Left ventricle myocardium inferior (tissue), 1 donor: Measurements from ENCODE around the gene ZNF674. TPM values are rescaled to one million over a fixed set of nuclear protein-coding genes. Genes with fewer than 3 reads are reported as not detected.
"Not testable (repeated sequence)": the region's sequence is repeated elsewhere in the genome, so short reads cannot be mapped to it uniquely, and the experiment has no call there.

Experiments
- DNase-seq: peaks from one replicate; pipeline ENCODE4 v3.0.0-alpha.2; 2020
- H3K27ac ChIP-seq: fragments of 200-600 bp; replicated peaks from 2 replicates; pipeline ENCODE4 v1.8.0; 2021
- H3K27me3 ChIP-seq: fragments of 200-600 bp; 2 replicates; pipeline ENCODE4 v1.8.0; 2021; ENCODE audit warnings: low read depth
- H3K36me3 ChIP-seq: fragments of 200-600 bp; 2 replicates; pipeline ENCODE4 v1.8.0; 2021
- H3K4me1 ChIP-seq: fragments of 200-600 bp; 2 replicates; pipeline ENCODE4 v1.8.0; 2021
- H3K4me3 ChIP-seq: fragments of 200-600 bp; 2 replicates; pipeline ENCODE4 v1.8.0; 2021; ENCODE audit warnings: mild to moderate bottlenecking, moderate library complexity
- H3K9me3 ChIP-seq: fragments of 200-600 bp; replicated peaks from 2 replicates; pipeline ENCODE4 v1.8.0; 2021
- CTCF ChIP-seq: fragments of 200-600 bp; IDR thresholded peaks from 2 replicates; pipeline ENCODE4 v1.8.0; 2021; ENCODE audit warnings: antibody characterized with exemption, mild to moderate bottlenecking, borderline replicate concordance
- intact Hi-C: fragments of 100-400 bp; cut with micrococcal nuclease; formaldehyde crosslinking; loops from one replicate; pipeline ENCODE4 v1.11.0; 2022
- total RNA-seq: library from RNA; stranded (reverse); fragmentation: NEBNext Ultra II Directional; extraction: Animal tissue kit (Norgen Biotek cat#: 25700); gene quantifications from one replicate; pipeline ENCODE4 v1.2.1, GENCODE V29; 2021
- donor health status: DM: no; HTN: yes; CAD: no; lungs with severe emphysema.

ZNF674 gene
- total RNA-seq, 1 donor from 2014 or later: 2.9 TPM

GRCh38 chrX:46477435-46477834 lies 67.8 kb downstream of the ZNF674 start:
- no peak for TF ChIP-seq CTCF
- Histone ChIP-seq H3K36me3 (peaks cover 19% of the 10 kb centered on the region), H3K27ac (no peak overlapping the region), H3K4me3 (no peak overlapping the region), H3K4me1 (peaks cover 8% of the 10 kb centered on the region), H3K27me3 (no peaks in the 10 kb centered on the region), H3K9me3 (peaks cover 9% of the 10 kb centered on the region)
- intact Hi-C loops: no loop called here
- no peak for DNase-seq

- no peak overlapping the region for H3K27ac ChIP-seq
- intact Hi-C loops: no loop called here
- TF ChIP-seq CTCF: no peak
- no peak for DNase-seq
- peaks cover 51% of the 10 kb centered on the region for H3K36me3 ChIP-seq
- H3K27me3 ChIP-seq: no peaks in the 10 kb centered on the region
- no peak overlapping the region for H3K4me3 ChIP-seq
- no peaks in the 10 kb centered on the region for H3K9me3 ChIP-seq
- H3K4me1 ChIP-seq: no peaks in the 10 kb centered on the region
Observed at GRCh38 chrX:46465203-46465602, 80.0 kb downstream of the ZNF674 start.

GRCh38 chrX:46463682-46464081 lies 81.5 kb downstream of the ZNF674 start:
- intact Hi-C loops: no loop called here
- Histone ChIP-seq H3K27me3 (no peaks in the 10 kb centered on the region), H3K9me3 (no peaks in the 10 kb centered on the region), H3K27ac (no peak overlapping the region), H3K4me3 (no peak overlapping the region), H3K36me3 (peaks cover 42% of the 10 kb centered on the region), H3K4me1 (no peaks in the 10 kb centered on the region)
- DNase-seq: no peak
- no peak for TF ChIP-seq CTCF

GRCh38 chrX:46461660-46462191 lies 83.5 kb downstream of the ZNF674 start:
- no peaks in the 10 kb centered on the region for H3K4me1 ChIP-seq
- no peak overlapping the region for H3K4me3 ChIP-seq
- H3K9me3 ChIP-seq: no peaks in the 10 kb centered on the region
- no peaks in the 10 kb centered on the region for H3K27me3 ChIP-seq
- no peak for DNase-seq
- TF ChIP-seq CTCF: no peak
- H3K27ac ChIP-seq: no peak overlapping the region
- intact Hi-C loops: no loop called here
- H3K36me3 ChIP-seq: peaks cover 23% of the 10 kb centered on the region

- DNase-seq, intact Hi-C loops, H3K27ac ChIP-seq, H3K9me3 ChIP-seq, H3K27me3 ChIP-seq, H3K4me3 ChIP-seq, H3K4me1 ChIP-seq: not testable (repeated sequence)
- H3K36me3 ChIP-seq: peaks cover 22% of the 10 kb centered on the region
Observed at GRCh38 chrX:46460801-46461659, 84.2 kb downstream of the ZNF674 start.

- H3K27me3 ChIP-seq: no peaks in the 10 kb centered on the region
- H3K27ac ChIP-seq: no peak overlapping the region
- H3K4me1 ChIP-seq: peaks cover 8% of the 10 kb centered on the region
- H3K4me3 ChIP-seq: no peak overlapping the region
- intact Hi-C loops: no loop called here
- peaks cover 15% of the 10 kb centered on the region for H3K36me3 ChIP-seq
- DNase-seq: no peak
- TF ChIP-seq CTCF: no peak
- H3K9me3 ChIP-seq: no peaks in the 10 kb centered on the region
Observed at GRCh38 chrX:46459603-46460002, 85.6 kb downstream of the ZNF674 start.
